ENCODE results near the gene DENND5A.
A peak's percentile ranks its signal among the peaks of the same experiment; 100 is the strongest.
"Not testable (repeated sequence)": the region's sequence is repeated elsewhere in the genome, so short reads cannot be mapped to it uniquely, and the experiment has no call there.

Gene DENND5A

DNA sequence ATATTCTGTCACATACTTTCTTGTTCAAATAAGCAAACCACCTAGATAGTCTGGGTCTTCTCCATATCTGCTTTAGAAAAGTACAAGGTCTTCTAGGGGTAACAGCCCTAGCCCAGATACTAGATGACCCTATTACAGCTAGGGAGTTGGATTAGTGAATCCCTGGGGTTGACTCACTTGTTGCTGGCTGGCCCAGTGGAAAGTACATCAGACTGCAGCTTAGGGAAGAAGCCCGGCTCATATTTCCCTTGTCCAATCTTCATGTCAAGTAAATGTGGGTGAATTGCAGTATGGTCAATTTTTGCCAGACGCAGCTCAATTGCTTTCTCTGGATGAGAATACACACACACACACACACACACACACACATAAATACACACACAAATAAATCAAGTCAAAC is 94.7 kb downstream of the DENND5A start:
- no peak for DNase-seq

DNA sequence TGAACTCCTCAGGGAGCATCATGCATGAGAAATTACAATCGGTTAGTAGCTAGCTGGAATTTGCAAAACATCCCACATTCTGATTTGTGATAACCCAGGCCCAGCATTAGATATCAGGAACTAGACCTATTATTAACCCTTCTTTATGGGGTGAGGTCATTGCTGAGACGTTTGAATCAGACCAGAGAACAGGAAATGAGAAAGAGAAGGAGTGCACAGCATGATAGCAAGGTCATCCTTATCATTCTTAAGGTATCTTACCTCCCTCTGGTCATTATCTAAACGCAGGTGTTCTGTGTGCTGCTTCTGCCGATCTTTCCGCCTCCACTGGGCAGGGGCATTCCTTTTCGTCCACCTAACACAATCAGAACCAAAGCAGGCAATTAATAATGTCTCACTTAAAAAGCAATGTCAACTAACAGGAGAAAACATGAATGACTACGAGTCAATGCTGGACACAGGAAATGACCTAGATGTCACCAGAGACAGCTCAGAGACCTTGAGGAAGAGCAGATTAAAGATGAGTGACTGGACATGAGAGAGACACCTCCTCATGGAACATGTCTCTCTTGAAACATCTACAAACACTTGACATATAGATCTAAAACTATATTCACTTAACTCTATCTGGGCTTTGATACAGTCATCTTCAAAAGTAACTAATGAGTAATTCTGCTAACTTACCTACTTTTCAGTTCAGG is 95.4 kb downstream of the DENND5A start:
- no peak for DNase-seq

DNA sequence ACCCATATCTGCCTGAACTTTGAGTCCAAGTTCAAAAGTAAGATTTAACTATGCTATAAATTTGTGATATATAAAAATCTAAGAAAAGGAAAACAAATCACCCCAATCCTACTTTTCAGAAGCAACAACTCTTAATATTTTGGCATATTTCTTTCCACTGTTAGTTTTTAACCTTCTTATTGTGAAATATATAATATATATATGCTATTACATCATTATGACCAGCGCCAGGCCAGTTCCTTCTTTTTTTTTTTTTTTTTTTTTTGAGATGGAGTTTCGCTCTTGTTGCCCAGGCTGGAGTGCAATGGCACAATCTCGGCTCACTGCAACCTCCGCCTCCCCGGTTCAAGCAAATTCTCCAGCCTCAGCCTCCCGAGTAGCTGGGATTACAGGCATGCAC is 103.2 kb downstream of the DENND5A start:
- not testable (repeated sequence) for DNase-seq

DNA sequence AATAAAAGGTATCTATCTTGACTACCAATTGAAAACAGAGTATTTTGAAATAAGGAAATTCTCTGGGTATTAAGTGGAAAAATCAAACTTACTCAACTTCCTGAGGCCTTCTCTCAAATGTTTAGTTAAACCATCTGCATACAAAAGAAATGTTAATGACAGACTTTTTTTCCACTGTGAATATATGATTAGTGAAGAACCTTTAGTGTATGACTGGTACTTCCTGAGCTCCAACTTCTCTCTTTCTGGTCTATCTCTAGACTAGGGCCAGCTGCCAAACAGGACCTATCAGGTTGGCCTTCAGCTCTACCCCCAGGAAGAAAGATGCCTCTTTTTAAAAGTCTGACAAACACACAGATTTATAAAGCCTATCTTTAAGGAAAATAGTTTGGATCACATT is 105.0 kb downstream of the DENND5A start:
- DNase-seq: no peak

DNA sequence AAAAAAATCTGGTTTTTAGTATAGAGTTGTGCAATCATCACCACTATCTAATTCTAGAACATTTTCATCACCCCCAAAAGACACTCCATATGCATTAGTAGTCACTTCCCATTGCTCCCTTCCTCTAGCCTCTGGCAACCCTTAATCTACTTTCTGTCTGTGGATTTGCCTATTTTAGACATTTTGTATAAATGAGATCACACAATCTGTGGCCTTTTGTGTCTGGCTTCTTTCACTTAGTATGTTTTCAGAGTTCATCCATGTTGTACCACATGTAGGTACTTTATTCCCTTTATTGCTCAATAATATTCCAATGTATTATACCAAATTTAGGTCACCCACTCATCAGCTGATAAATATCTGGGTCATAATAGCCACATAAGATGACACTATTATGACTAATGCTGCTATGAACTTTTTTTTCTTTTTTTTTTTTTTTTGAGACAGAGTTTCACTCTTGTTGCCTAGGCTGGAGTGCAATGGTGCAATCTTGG is 106.2 kb downstream of the DENND5A start:
- no peak for DNase-seq

DNA sequence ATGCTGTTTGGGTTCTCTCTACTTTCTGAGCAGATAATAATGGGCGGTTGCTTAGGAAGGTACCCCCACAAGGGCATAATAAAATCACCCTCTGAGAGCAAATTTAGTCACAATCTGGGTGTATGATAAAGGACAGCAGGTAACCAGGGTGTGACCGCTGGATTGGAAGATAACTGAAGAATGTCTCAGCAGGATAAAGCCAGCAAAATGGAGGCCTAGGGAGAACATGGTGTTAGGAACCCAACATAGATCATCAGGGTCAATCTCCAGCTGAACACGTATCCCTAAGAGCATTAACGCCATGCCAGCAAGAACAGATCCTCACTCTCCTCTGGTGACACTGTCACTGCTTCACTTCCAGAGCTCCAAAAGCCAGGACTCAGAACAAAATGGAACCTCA is 109.2 kb downstream of the DENND5A start:
- no peak for DNase-seq

DNA sequence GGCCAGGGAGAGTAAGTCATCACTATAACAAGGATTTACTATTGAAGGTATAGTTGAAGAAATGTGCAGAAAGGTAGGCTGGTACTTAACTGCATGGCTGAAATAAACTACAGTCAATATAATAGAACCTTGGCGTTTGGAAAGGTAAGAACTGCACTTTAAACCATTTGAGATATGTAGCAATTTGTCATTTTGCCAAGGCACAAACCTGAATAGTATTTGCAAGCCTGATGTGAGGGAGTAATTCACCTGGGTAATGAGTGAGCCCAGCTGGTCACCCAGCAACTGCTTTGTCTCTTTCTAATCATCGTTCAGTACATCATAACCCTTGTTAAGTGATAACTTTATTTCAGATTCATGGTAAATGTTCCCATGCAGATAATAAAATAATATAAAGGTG is 111.5 kb downstream of the DENND5A start:
- DNase-seq: no peak

DNA sequence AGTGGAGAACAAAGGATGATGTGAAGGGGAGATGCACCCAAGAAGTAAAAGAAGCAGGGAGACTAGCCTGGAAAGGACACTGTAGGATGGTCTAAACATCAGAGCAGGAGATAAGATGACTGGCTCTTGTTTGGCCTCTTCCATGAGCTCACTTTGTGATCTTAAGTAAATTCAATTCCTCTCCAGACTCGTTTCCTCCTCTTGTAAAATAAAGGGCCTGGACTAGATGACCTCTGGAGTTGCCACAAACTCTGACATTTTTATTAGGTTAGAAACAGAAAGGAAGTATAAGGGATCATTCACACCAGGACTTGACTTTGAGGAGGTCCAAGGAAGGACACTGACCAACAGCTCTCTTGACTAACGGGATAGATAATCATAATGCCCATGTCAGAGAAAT is 113.5 kb downstream of the DENND5A start:
- no peak for DNase-seq

DNA sequence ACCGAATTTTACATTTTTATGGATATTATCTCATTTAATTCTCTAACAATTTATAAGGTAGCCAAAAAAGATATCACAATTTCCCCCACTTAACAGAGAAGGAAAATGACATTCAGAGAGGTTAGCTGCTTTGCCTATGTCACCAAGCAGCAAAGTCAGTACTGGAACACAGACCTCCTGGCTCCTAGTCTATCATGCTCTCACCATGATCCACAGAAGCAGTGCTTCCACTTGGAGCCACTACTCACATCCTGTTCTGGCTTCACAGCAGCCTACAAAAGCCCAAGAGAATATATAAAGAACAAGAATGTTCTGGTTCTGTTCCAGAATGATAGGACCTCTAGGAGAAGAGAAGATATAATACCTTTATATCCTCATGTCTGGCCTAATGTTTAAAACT is 114.2 kb downstream of the DENND5A start:
- no peak for DNase-seq

DNA sequence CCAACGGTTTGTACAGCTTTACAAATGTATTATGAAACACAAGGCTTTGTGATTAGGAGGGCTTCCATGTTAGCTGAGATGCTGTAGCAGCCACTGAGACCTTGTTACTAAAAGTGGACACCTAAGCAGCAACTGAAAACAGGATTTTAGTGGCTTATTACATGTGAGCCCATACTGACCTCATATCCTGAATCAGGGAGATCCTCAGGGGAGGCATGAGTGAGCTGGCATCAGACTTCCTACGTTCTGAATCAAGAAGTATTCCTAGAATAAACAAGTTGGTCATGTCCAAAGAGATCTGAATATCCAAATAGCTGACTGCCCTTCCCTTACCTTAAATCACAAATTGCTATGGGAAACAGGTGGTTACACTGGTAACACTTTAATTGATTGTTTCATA is 114.6 kb downstream of the DENND5A start:
- DNase-seq: no peak

DNA sequence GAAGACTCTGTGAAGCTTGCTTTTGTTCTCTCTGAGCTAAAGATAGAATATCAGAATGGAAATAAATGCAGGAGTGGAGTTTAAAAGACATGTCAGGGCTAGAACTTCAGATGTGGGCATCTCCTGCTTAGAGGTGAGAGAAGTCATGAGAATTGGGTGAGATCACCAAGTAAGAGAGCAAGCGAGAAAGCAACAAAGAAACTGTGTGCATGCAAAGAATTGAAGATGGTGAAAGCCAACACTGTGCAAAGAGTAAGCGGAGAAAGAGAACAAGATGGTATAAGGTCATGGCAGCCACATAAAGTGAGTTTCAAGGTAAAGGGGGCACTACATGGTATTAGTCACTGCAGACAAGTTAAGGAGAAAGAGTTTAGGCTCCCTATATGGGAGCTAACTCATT is 116.4 kb downstream of the DENND5A start:
- no peak for DNase-seq

DNA sequence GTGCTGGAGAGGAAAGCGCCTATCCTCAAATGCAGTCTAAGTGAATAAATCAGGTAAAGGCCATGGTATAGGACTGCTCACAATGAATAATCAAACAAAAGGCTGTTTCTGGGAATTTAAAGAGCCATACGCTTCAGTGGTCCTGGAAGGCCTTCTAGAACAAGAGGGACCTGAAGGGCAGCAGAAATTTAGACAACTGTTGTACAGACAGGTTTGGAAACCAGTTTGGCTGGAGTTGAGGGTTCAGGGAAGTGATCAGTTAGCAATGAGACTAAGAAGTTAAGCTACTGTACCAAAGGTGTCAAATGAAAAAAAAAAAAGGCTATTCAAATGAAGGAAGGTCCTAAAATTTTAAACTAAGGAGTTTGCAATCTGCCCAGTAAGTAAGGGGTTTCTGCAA is 117.1 kb downstream of the DENND5A start:
- DNase-seq: no peak

DNA sequence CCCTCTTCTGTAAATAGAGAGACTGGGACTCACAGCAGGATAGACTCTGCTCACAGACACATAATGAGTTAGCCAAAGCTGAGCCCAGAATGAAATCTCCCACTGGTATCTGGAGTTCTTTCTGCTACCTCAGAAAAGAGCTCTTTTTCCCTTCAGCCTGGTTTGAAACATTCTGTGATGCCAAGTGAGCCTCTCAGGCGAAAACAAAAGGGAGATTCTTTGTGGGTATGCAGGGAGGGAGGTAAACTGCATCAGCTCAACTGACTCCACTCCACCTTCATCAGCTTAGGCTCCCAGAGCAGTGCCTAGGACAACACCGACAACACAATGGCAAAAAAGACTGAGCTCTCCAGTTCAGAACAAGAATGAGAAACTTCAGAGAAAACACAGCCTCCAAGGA is 118.7 kb downstream of the DENND5A start:
- DNase-seq: no peak

DNA sequence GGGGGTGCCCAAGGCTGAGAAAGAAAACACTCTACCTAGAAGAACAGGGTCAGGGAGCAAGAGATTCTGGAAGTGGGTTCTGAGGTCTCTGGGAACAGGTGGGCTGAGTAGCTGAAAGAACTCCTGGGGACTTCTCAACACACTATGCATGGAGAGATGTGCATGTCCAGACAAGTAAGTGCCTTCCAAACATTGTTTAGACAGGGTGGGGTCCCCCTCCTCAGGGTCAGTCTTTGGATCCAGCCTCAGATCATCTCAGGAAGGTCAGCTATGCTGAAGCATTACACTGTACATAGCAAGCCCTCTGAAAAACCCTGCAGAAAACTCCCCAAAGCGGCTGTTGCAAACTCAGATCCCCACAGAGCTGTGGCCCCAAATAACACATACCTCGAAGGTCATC is 119.9 kb downstream of the DENND5A start:
- no peak for DNase-seq

DNA sequence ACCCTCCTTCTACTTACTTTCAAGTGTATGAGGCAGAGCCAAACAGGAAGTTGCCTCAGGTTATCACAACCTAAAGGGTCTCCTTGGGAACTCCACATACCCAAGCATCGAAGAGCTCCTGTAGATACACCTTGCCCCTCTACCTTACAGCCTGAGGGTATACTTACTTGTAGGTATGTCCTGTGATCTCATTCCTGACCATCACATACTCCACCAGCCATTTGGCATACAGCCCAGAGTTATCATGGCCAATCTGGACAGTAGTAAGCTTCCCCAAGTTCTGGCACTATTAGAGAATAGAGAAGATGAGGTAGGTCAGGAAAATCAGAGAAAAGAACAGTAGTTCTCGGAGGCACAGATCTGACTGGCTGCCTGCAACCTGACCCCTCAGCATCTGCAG is 120.3 kb downstream of the DENND5A start:
- DNase-seq: no peak

DNA sequence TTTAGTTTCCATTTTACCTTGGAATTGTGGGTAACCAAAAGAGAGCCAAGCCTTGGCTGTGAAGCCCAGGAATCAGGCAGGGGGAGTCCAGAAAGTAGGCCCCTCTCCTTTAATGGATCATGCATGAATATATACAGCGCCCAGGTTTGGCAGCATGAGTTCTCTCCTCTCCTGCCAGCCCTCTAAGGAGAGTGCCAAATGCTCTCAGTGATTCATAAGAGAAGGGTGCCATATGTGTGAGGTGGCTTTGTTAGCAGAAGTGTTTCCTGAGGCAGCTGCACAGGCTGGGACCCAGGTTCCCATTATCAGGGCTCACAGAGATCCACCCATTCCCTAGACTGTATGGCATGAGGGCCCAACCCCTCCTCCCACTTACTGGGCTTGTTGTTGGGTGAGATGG is 121.4 kb downstream of the DENND5A start:
- DNase-seq: no peak

DNA sequence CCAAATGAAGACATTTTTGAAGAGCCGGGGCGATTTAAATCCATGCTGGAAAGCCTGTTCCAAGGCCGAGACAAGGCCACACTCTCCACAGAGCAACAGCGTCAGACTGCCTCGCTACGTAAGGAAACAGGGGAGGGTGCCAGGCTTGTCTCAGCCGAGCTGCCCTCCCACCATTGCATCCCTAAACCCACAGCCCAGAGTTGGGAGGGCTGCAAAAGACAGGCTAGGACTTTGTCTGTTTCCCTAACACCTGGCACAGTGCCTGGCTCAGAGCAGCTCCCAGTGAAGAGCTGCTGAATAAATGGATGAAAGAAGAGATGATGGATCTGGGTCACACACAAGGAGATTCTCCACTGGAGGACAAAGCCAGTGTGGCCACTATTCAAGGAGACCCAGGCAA is 122.4 kb downstream of the DENND5A start:
- DNase-seq: no peak

DNA sequence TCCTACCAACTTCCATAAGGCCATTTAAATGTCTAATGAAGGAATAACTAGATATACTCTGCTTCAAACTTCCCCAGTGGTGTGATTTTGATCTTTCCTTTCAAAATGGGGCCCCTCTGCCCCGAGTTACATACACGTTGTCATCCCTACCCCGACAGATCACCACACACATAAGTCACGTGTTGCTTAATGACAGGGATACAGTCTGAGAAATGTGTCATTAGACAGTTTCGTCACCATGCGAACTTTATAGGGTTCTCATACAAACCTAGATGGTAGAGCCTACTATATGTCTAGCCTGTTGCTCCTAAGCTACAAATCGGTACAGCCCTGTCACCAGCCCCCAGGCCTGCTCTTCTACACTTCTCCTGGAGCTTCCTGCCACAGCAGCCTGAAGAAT is 124.0 kb downstream of the DENND5A start:
- DNase-seq: no peak

DNA sequence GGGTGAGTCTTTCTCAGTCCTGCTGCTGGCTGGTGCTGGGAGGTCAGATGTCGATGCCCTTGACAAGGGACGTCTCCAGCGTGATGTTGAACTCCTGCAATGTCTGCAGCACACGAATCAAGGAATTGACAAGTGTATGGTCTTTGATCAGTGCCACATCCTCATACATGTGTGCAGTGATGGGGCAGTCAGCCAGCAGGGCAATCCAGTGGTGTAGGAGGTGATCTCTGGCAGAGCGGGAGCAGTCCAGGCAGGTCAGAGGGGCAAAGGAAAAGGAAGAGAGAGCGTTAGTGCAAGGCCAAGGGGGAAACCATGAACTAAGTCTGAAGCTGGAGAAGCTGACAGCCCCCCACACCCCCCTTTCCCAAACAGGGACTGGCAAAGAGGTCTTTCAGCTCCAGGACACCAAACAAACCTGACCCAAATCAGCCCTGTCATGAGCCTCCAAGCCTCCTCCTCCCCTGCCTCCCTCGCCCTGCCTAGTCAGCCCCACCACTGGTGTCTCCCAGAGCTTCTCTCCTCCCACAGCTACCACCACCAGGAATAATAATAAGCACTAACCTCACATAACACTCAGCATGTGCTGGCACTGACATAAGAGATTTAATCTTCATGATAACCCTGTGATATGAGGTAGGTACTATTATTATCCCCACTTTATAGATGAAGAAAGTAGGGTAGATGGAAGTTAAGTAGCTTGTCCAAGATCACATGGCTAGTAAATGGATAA is 125.4 kb downstream of the DENND5A start:
- DNase-seq: no peak

DNA sequence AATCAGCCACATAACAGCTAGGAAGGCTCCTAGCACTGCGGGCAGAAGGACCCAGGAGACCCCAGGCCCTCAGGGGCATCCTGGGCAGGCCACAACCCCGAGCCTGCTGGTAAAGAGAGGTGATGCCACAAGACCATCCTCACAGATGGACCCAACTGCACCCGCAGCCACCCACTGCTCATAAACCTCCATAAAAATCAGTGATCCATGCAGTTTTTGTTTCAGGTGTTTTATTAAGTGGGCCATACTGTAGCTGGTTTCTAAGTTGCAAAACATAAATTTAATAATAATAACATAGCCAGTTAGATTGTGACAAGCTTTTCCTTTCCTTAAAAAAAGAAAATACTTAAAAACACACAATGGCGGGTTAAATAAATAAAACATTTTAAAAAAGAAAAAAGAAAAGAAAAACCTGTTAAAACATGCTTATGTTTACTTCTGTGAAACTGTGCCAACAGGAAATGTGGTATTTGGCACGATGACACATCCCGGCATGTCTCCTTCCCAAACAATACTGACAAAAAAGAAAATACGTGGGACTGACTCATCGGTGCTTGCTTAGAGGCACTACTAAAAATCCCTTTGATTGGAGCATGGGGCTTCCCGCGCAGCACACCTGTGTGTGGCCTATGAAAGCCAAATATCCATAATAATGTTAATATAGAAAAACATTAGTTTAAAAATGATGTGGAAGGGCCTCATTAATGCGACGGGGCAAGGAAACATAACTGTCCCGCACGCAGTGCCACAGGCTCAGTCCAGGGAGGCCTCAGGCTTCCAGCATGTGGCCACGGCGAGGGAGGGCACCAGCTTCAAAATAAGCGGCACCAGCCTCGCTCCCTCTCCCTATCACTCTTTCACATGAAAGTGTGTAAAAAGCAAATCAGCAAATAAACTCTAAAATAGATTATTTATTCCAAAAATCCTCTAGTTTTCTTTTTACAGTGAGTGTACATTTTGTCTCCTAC is 126.3 kb downstream of the DENND5A start:
- DNase-seq: peak; percentile 17

DNA sequence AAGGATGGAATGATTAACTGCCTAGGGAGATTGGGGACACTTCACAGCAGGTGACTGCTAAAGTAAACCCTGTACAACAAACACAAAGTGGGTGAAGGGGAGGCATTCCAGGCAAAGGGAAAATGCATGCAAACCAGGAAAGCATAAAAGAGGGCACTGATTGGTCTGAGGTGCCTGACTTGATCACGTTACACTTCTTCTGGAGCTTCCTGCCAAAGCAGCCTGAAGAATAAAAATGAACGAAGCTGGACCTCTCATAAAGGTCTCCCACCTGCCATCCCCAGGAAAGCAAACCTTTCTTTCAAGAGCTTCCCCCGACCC is 127.1 kb downstream of the DENND5A start:
- no peak for DNase-seq

DNA sequence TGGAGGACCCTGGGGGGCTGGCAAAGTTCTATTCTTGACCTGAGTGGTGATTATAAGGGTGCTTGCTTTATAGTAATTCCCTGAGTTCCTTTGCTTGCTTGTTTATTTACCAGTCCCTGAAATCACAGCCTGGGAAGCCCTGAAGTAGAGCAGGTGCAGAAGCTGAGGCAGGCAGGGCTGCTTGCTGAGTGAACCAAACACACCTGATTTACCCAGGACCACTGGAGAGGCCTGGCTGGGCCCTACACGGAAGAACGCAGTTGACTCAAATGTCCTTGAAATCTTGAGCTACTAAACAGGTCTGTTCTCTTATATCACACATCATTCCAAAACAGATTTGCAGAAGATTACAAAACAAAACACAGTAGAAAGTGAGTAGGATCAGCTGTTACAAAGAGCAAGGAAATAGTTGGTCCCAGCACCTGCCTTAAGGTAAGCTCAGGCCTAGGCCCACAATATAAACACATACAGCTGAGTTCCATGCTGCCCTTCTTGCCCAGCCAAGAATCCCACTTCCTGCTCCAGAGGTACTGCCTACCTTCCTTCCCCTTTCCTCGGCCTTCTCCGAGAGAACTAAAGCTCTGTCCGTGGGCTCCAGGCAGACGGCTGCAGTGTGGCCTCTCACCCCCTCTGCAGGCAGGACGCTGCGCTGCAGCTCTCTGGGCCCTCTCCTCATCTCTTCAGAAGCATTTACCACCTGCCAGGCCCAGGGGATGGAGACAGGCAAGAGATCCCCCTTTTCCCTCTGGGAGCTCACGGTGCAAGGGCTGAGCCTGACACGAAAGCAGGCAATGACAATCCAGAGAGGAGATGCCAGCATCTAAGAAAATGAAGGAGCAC is 127.6 kb downstream of the DENND5A start:
- DNase-seq: peak; percentile 71

DNA sequence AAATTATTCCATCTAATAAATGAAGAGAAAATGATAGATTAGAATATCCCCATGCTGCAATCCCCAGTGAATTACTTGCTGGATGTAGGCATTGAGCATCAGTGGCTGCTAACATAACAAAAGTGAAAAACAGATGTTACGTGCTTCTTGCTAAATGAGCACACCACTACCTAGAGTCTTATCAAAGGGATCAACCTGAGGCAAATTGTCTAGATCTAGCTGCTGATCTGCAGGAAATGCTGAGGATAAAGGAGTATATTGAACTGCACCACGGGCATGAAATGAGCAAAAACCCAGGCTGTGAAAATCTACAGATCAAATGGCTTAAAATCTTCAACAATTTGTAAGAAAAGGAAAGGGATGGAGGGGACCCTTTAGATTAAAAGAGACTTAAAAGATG is 128.4 kb downstream of the DENND5A start:
- no peak for DNase-seq
